ENCODE data around the gene SBK3.
"Not testable (repeated sequence)": the region's sequence is repeated elsewhere in the genome, so short reads cannot be mapped to it uniquely, and the experiment has no call there.

SBK3 gene

GRCh38 chr19:55539090-55539984 is 6.0 kb downstream of the SBK3 start:
- DNase-seq, result no peak

GRCh38 chr19:55538132-55538531 is 7.2 kb downstream of the SBK3 start:
- DNase-seq, result no peak

GRCh38 chr19:55537741-55538111 is 7.6 kb downstream of the SBK3 start:
- DNase-seq, result no peak

GRCh38 chr19:55536951-55537740 is 8.2 kb downstream of the SBK3 start, which contains the start of gene SBK2:
Gene SBK2, minus strand, starts transcription at chr19:55537133. Its CDS starts 839 bp downstream, at chr19:55536294.
- no peak for DNase-seq

GRCh38 chr19:55536366-55536765 is 9.0 kb downstream of the SBK3 start:
- DNase-seq, result no peak

- no peak for DNase-seq
Observed at GRCh38 chr19:55535965-55536350, 9.4 kb downstream of the SBK3 start.

GRCh38 chr19:55535173-55535964 is 10.0 kb downstream of the SBK3 start:
- DNase-seq, result no peak

- DNase-seq, result not testable (repeated sequence)
Observed at GRCh38 chr19:55534280-55534679, 11.1 kb downstream of the SBK3 start.

GRCh38 chr19:55530996-55531395 is 14.3 kb downstream of the SBK3 start:
- DNase-seq, result no peak

GRCh38 chr19:55529636-55530234 is 15.6 kb downstream of the SBK3 start:
- no peak for DNase-seq

- no peak for DNase-seq
Observed at GRCh38 chr19:55528030-55528803, 17.1 kb downstream of the SBK3 start.

- DNase-seq, result no peak
Observed at GRCh38 chr19:55527197-55528029, 17.9 kb downstream of the SBK3 start.

GRCh38 chr19:55526216-55527196 is 18.8 kb downstream of the SBK3 start:
- peak; percentile 81 for DNase-seq

- no peak for DNase-seq
Observed at GRCh38 chr19:55525289-55526101, 19.8 kb downstream of the SBK3 start.

GRCh38 chr19:55520691-55521292 is 24.6 kb downstream of the SBK3 start:
- DNase-seq, result no peak

GRCh38 chr19:55519451-55520311 is 25.7 kb downstream of the SBK3 start:
- no peak for DNase-seq
